ENCODE data around the gene ACBD7. TPM values are rescaled to one million over a fixed set of nuclear protein-coding genes. Genes with fewer than 3 reads are reported as not detected.

ACBD7 gene
- total RNA-seq, result 0.81 TPM

DNA sequence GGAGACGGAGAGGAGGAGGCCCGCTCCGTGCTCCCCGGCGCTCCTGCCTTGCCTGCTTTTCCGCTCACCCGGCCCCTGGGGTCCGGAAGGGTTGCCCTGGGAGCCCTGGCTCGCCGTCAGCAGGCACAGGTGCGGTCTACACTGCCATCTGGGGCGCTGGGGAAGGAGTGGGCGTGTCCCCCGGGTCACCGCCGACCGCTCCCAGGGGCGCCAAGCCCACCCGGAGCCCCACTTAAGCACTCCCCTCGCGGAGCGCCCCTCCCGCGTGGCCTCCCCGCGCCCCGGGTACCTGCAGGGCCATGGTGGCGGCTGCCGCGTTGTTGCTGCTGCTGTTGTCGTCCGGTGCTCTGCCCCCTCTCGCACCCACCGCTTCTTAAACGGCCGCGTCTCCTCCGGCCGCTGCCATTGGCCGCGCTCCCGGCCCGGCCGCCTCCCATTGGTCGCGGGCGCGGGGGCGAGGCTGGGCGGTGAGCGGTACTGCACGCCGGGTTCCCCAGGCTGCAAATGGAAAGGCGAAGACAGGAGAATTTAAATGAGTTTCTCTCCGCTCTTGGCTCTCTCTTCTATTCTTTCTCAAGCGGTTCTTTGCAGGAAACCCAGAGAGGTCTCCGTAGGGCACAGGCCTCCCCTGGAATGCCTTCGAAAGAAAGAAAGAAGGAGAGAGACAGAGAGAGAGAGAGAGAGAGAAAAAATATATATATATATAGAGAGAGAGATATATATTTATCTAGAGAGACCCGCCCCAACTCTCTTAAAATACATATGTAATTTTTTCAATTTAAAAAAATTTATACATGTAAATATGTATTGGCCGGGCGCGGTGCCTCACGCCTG is at the start of gene ACBD7:
ACBD7 (minus strand) TSS at position 349 of the 834 bp plus-strand sequence; CDS start at position 301, 48 bp downstream.
- peak; percentile 62 to 89 (median 80) for DNase-seq (ENCODE audit: low read depth in 2 of 3, low spot score in 2 of 3)

DNA sequence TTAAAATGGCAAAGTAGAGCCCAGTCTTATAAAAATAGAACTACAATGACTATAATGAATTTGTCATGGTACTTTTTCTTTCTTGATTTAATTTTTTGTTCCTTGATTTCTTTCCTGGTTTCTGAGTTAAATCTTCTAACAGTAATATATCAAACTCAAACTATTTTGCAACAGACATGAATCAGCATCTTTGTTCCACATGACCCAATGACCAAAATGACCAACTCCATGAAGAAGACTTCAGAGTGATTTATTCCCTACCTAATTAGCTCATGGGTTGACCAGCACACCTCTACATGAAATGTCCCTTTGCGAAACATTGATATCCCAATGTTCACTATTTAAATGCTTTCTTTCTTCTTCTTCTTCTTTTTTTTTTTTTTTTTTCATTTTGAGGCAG is 49.1 kb upstream of the ACBD7 start:
- no peak for DNase-seq (ENCODE audit: low read depth in 2 of 3, low spot score in 2 of 3)

DNA sequence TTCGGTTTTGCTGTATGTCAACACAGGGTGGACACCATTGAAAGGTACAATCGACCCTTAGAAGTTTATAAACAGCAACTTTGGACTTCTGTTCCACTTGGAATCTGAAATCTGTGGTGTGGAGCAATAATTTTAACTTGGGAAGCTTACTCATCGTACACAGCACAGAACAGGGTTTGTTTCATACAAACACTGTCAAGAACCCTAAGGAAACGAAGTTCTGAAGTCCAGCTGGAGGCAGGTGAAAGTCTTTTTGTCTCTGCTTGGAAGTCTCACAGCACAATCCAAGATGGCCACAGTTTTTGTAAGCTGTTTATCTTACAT is 48.4 kb upstream of the ACBD7 start:
- DNase-seq (ENCODE audit: low read depth in 2 of 3, low spot score in 2 of 3), result no peak

DNA sequence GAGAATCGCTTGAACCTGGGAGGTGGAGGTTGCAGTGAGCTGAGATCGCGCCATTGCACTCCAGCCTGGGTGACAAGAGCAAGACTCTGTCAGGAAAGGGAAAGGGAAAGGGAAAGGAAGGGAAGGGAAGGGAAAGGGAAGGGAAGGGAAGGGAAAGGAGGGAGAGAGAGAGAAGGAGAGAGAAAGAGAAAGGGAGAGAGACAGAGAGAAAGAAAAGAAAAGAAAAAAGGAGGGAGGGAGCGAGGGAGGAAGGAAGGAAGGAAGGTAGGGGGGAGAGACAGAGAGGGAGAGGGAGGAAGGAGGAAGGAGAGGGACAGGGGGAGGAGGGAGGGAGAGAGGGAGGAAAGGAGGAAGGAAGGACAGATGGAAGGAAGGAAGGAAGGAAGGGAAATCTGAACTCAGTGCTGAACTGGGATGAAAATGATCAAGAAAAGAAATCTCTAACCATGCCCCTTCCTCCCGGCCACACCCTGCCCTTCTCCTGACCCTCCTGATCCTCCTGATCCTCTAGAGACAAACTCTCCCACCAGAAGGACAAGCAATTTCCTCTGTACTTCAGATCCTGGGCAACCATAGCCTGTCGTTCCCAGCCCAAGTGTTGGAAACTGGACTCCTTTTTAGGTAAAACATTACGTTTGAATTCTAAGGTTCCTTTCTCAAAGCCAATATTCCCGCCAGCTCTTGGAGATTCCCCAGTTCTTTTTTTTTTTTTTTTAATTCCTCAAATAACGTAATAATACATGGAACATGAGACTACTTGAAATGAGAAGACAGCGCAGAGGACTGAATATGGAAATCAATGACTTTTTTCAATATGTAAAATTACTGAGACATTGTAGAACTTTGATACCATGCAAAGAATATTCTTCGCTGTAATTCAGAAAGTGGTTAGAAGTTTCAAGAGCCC is 47.8 kb upstream of the ACBD7 start:
- no peak for DNase-seq (ENCODE audit: low read depth in 2 of 3, low spot score in 2 of 3)

DNA sequence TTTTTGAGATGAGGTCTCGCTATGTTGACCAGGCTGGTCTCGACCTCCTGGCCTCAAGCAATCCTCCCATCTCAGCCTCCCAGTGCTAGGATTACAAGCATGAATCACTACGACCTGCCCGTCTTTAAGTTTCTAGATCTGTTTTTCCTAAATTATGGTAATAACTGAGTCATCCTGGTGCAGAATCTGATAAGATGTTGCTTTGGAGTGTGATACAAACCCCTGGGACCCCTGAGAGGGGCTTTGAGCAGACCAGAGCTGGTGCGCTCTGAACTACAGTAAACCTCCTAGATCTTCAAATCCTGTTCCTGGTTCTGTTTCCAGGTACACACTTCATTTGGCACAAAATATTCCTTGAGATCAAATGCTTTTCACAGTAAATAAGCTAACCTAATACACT is 42.8 kb upstream of the ACBD7 start:
- no peak for DNase-seq (ENCODE audit: low read depth in 2 of 3, low spot score in 2 of 3)

DNA sequence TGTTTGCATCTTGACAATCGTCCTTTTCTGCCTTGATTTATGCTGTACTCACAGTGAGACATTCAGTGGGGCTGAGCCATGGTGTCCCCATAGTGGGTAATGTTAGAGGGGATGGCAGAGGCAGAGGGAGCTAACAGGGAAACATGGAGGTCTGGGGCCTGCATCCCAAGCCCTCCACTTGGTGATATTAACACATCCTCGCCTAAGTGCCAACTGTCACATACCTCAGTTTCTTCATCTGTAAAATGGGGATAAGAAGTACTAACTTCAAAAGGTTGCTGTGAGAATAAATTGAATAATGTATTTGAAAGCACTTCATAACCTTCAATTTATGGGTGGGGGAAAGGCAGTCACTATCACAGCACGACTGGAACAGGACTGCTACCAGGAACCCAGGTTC is 36.3 kb upstream of the ACBD7 start:
- no peak for DNase-seq (ENCODE audit: low read depth in 2 of 3, low spot score in 2 of 3)

DNA sequence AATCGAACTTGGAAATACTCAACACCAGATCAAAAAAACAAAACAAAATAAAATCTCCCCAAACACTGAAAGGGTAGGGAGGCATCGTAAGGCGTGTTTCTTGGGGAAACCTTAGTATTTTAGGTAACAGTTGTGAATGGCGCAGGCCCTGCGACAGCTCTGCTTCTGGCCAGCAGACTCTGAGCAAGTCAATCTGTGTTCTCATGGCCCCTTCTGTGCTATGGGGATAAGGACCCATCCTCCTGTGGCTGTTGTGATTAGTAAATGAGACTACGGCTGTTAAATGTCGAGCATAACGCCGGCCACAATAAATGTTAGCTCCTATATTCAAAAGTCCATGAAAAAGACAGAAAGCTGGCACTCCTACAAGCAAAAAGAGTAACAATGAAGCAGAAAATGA is 35.6 kb upstream of the ACBD7 start:
- DNase-seq (ENCODE audit: low read depth in 2 of 3, low spot score in 2 of 3), result no peak

DNA sequence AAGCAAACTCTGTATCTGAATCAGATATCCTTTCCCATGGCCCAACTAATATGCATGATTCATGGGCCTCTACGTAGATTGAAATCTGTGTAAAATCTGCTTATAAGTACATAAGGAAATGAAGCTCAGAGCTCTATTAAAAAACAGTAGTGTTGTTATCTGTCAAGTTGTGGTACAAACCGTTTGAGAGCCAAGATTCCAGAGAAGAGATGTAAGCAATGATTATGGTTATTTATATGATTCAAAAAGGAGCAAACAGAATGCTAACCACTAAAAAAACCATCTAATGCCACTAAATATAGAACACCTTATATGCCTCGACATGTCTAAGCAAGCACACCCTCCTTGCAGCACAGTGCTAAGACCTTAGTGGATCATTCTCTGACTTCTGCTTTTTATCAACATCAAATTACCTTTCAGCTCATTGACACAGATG is 35.2 kb upstream of the ACBD7 start:
- DNase-seq (ENCODE audit: low read depth in 2 of 3, low spot score in 2 of 3), result no peak

DNA sequence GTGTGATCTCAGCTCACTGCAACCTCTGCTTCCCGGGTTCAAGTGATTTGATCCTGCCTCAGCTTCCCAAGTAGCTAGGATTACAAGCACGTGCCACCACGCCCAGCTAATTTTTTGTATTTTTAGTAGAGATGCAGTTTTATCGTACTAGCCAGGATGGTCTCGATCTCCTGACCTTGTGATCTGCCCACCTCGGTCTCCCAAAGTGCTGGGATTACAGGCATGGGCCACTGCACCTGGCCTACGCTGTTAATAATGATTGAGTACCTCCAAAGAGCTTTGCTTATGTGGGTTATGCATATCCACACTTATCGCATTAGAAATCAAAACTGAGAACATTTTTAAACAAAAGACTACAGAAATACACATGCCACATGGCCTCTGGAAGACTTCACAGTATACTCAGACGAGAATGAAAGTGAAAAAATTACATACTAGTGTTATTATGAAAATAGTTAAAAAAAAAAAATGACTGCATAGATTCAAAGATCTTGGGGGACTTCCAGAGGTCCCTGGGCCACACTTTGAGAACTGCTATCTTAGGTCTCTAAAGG is 34.0 kb upstream of the ACBD7 start:
- no peak for DNase-seq (ENCODE audit: low read depth in 2 of 3, low spot score in 2 of 3)

DNA sequence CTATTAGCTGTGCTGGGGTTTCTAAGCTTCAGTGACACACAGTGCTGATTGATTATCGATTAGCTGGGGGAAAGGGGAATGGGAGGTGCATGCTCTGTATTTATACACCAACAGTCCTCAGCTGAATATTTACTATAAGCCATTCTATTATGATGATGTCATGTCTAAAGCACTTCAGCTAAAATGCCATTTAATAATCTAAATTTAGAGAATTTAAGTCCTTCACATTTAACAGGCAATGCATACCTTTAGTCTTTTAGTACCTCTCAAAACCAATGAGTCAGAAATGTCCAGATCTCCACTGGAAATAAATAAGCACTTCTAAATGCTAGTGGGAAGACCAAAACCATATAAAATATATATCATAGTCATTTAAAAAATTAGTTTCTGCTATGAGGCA is 33.1 kb upstream of the ACBD7 start:
- DNase-seq (ENCODE audit: low read depth in 2 of 3, low spot score in 2 of 3), result no peak

DNA sequence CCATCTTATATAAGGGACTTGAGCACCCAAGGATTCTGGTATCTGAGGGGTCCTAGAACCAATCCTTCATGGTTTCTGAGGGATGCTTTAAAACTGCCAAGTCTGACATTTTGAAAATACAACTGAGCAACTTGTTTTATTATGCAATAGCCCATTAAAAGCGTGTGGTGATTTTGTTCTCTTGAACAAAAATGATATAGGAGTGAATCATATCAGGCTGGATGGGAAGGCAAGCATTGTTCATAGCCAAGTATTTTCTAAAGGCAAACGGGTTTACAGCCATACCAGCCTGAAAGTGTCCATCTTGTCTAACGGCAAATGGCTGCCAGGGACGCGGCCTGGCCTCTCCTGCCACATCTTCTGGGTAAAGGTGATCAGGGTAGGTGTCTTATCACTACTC is 31.9 kb upstream of the ACBD7 start:
- no peak for DNase-seq (ENCODE audit: low read depth in 2 of 3, low spot score in 2 of 3)

DNA sequence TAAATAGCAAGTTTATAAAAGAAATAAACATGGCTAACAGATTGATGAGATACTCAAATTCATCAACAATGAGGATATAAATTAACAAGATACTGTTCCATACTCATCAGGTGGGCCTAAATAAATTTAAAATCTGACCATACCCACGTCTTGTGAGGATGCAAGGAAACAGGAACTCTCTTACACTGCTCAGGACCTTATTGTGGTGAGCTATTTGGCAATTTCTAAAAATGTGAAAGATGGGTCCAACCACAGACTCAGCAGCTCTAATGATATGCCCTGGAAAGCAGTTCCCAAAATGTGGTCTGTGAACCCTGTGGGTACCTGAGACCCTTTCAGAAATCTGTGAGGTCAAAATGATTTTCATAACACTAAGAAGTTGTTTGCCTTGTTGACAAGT is 30.0 kb upstream of the ACBD7 start:
- no peak for DNase-seq (ENCODE audit: low read depth in 2 of 3, low spot score in 2 of 3)

DNA sequence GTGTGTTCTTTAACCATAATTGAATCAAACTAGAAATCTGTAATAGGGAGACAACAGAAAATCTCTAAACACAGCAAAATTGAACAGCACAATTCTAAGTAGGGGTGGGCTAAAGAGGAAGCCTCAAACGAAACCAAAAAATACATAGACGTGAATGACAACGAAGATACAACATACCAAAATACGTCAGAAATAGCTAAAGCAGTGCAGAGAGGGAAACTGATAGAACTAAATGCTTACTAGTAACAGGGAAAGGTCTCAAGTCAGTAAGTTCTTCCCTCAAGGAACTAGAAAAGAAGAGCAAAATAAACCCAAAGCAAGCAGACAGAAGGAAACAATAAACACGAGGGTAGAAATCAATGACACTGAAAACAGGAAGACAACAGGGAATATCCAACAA is 27.6 kb upstream of the ACBD7 start:
- no peak for DNase-seq (ENCODE audit: low read depth in 2 of 3, low spot score in 2 of 3)

DNA sequence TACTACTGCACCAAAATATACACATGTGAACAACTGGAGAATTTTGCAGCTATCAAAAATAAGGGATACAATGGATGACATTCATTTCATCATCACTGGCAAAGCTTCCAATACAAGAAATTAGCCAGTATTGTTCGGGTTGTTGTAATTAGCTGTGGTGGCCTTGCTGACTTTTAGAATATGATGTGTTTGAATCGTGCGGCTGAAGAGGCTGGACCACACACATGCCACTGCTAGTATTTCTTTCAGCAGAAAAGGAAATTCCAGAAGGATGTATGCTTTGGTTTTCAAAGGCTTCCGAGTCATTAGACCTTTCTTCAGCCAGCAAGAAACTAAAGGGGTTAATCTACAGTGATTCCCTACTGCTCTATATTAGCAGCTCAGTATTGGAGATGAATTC is 25.2 kb upstream of the ACBD7 start:
- no peak for DNase-seq (ENCODE audit: low read depth in 2 of 3, low spot score in 2 of 3)

DNA sequence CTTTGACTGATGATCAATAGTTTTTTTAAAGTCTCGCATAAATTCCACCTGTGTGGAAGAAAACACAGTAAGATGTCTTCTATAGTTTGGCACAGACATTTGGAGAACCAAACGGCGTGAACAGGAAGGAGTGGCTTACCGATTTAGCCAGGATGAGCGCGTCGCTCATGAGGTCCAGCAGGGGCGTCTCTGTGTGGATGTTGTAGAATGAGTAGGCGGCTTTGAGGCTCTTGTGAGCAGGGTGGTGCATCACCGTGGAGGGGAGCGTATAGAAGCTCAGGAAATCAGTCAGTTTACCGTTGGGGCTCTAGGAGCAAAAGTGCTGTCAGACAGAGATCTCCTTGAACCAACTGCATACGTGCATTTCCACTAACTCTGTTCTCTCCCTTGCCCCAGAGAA is 24.1 kb upstream of the ACBD7 start:
- no peak for DNase-seq (ENCODE audit: low read depth in 2 of 3, low spot score in 2 of 3)

DNA sequence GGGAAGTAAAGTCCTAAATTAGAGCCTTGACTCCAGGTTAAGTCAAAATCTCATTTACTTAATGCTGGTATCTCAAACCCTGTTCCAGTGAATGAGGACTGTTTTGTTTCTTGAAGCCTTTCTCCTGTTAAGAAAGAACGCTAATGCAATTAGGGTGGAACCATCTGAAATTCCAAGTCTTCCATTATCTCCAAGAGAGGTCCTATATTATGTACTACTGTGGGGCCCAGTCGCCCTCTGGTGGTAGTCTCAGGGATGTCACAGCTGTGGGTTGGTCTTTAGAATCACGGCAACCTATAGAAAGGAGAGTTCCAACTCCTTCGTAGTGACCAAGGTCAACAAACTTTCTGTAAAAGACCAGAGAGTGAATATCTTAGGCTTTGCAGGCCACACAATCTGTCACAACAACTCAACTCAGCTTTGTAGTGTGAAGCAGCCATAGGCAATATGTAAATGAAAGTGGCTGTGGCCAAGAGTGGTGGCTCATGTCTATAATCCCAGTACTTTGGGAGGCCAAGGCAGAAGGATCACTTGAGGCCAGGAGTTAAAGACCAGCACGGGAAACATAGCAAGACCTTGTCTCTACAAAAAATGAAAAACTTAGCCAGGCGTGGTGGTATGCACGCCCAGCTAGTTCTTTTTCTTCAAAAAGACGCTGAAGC is 17.9 kb upstream of the ACBD7 start:
- peak; percentile 40 to 74 (median 57) for DNase-seq (ENCODE audit: low read depth in 2 of 3, low spot score in 2 of 3)

DNA sequence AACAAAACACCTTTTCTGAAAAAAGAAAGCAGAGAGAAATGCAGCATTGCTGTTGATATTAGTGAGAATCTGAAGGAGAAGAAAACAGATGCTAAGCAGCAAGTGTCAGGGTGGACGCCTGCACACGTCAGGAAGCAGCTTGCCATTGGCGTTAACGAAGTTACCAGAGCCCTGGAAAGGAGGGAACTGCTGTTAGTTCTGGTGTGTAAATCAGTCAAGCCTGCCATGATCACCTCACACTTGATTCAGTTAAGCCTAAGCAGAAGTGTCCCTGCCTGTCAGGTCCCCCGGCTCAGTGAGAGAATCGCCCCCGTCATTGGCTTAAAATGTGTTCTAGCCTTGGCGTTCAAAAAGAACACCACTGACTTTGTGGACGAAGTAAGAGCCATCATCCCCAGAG is 14.9 kb upstream of the ACBD7 start:
- no peak for DNase-seq (ENCODE audit: low read depth in 2 of 3, low spot score in 2 of 3)

DNA sequence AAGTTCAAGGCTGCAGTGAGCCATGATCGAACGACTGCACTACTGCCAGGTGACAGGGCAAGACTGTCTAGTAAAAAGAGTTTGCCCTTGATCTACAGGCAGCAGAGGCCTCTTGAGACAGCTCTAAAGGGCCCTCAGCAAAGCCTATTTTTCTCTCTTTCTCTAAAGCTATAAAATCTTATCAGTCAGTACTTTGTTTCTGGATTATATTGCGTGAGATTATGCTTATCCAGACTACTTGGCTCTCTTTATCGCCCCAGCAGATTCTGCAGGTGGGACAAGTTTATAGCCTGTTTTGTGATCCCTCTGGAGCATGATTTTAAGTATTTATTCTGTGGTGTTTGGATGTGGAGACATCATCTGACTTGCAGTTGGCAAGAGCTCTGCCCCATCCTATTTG is 11.3 kb upstream of the ACBD7 start:
- DNase-seq (ENCODE audit: low read depth in 2 of 3, low spot score in 2 of 3), result no peak

DNA sequence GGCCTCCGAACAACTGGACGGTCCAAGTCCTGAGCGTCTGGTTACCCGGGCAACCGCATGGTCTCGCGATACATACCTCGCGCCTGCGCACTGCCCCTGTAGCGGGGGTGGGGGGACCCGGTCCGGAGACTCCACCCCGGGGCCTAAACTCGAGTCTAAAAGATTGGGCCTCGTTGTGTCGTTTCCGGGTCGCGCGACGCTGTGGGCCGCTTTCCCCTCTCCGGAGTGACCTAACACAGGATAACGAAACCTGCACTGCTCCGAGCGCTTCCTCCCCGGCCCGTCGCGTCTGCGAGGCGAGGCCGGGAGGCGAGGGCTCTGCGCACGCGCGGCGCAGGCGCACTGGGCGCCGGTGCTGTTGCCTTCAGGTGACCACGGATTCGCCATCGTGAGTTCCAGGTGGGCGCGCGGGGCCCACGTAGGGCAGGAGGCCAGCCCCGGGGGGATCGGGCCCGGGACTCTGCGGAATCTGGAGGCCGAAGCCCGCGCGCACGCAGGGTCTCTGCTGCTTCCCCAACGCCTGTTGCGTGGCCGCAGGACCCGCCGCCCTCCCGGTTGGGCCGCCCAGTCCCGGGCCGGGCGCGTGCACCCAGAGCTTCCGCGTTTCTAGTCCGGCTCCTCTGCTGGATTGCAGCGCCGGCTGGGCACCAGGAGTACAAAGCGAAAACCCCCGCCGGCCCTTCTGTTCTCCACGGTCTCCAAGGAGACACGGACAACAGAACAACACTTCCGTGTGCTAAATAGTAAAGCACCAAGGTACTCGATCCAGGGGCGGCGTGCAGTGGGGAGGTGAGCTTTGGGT is 8.6 kb upstream of the ACBD7 start, which contains the start of gene RPP38:
RPP38 (plus strand) TSS at position 345 of the 802 bp plus-strand sequence. CDS start 5,960 bp downstream, outside the sequence.
- DNase-seq (ENCODE audit: low read depth in 2 of 3, low spot score in 2 of 3), result peak; percentile 92 to 97 (median 95)

DNA sequence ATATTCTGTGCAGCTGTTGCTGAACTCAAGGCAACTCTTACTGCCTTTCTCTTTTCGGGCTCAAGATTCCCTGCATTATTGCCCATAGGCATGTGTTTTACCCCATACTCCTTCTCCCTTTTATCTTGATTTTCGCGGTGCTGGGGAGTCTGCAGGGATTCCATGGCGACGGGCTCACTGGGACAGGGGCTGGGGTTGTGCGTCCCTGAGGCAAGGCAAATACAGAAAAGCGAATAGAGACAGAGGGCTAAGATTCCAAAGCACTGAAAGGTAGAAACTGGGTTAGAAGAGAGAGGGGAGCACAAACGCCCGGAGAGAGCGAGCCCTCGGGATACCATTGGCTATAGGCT is 8.1 kb upstream of the ACBD7 start:
- no peak for DNase-seq (ENCODE audit: low read depth in 2 of 3, low spot score in 2 of 3)
